A549 (cell line): ENCODE data around the gene C5. TPM values are rescaled to one million over a fixed set of nuclear protein-coding genes. Genes with fewer than 3 reads are reported as not detected.
"Not testable (repeated sequence)": the region's sequence is repeated elsewhere in the genome, so short reads cannot be mapped to it uniquely, and the experiment has no call there.

Experiments
- ATAC-seq, 2 experiments: fragments of 200-7000 bp in 1 of 2; fragments of >200 bp in 1 of 2; cut with Nextera tagmentation in 1 of 2; cut with Tn5 transposase in 1 of 2; 3 replicates each; pipeline versions ENCODE4 v1.8.0 to v1.9.1; 2018 to 2020; ENCODE audit warnings: mild to moderate bottlenecking in 1 of 2, moderate library complexity in 1 of 2
- CTCF ChIA-PET: fragments of 300-600 bp; sonication (Branson Sonifier 250); formaldehyde crosslinking; extraction: SDS; loops from one replicate; lab custom pipeline; 2021; ENCODE audit warnings: antibody characterized with exemption, inconsistent platforms; lab: Yijun Ruan, JAX
- POLR2A ChIA-PET: fragments of 350-600 bp; formaldehyde crosslinking; extraction: SDS; loops from one replicate; lab custom pipeline; 2021; ENCODE audit warnings: antibody characterized with exemption, inconsistent platforms; lab: Yijun Ruan, JAX
- DNase-seq, 2 experiments: peaks; one replicate each; pipeline versions ENCODE4 v3.0.0 to v3.0.0-alpha.2; 2011 to 2016; ENCODE audit warnings: low read depth in 1 of 2, low spot score in 1 of 2
- FAIRE-seq: peaks from 2 replicates; lab custom pipeline; 2011; peaks lifted over from hg19 to GRCh38; lab: Jason Lieb, UNC
- H3K27ac ChIP-seq, 2 experiments: fragments of >200 bp; sonication (Bioruptor Twin); formaldehyde crosslinking; 3 replicates each; pipeline ENCODE4 v1.5.1; 2016 to 2017
- H3K4me1 ChIP-seq: fragments of >200 bp; sonication (Bioruptor Twin); formaldehyde crosslinking; 3 replicates; pipeline ENCODE4 v1.6.1; 2016
- H3K4me2 ChIP-seq: fragments of >200 bp; sonication (Bioruptor Twin); formaldehyde crosslinking; 3 replicates; pipeline ENCODE4 v1.6.1; 2016
- H3K4me3 ChIP-seq: fragments of >200 bp; sonication (Bioruptor Twin); formaldehyde crosslinking; 3 replicates; pipeline ENCODE4 v1.5.1; 2016
- H3K9me3 ChIP-seq: fragments of >200 bp; sonication (Bioruptor Twin); formaldehyde crosslinking; 3 replicates; pipeline ENCODE4 v1.6.1; 2016
- BHLHE40 ChIP-seq: IDR thresholded peaks from 2 replicates; pipeline ENCODE4 v1.6.1; 2012; ENCODE audit warnings: low read depth, low read length, inconsistent platforms
- CBX2 ChIP-seq: fragments of 200-600 bp; sonication (generic); IDR thresholded peaks from 2 replicates; pipeline ENCODE4 v1.6.1; 2016; ENCODE audit warnings: low read depth, mild to moderate bottlenecking, borderline replicate concordance
- CBX8 ChIP-seq: fragments of 200-600 bp; sonication (generic); IDR thresholded peaks from 2 replicates; pipeline ENCODE4 v1.6.1; 2016
- CEBPB ChIP-seq, 2 experiments: fragments of >200 bp in 1 of 2; sonication (Bioruptor Twin) in 1 of 2; formaldehyde crosslinking in 1 of 2; IDR thresholded peaks; 2 replicates each; pipeline ENCODE4 v1.6.1; 2012 to 2016
- EP300 ChIP-seq, 2 experiments: fragments of >200 bp; sonication (Bioruptor Twin); formaldehyde crosslinking; IDR thresholded peaks; 2 replicates in 1 of 2; 3 replicates in 1 of 2; pipeline ENCODE4 v1.6.1; 2016 to 2017
- FOSL2 ChIP-seq, 2 experiments: fragments of 450-650 bp in 1 of 2; fragments of >200 bp in 1 of 2; sonication (Bioruptor Twin) in 1 of 2; formaldehyde crosslinking; IDR thresholded peaks; 2 replicates each; pipeline versions ENCODE4 v1.5.0 to v1.6.1; 2016 to 2020; ENCODE audit warnings: mild to moderate bottlenecking in 1 of 2, moderate library complexity in 1 of 2
- GATA3 ChIP-seq: IDR thresholded peaks from 2 replicates; pipeline ENCODE4 v1.6.1; 2012; ENCODE audit warnings: borderline replicate concordance
- HDAC2 ChIP-seq: fragments of 200-600 bp; sonication (generic); IDR thresholded peaks from 2 replicates; pipeline ENCODE4 v1.6.1; 2016
- MAZ ChIP-seq: fragments of 150-350 bp; IDR thresholded peaks from 2 replicates; pipeline ENCODE4 v1.6.1; 2014; ENCODE audit warnings: antibody characterized with exemption, low read depth, low read length, borderline replicate concordance
- MYC ChIP-seq: IDR thresholded peaks from 2 replicates; pipeline ENCODE4 v1.6.1; 2012; ENCODE audit warnings: mild to moderate bottlenecking, inconsistent platforms, low read length, improper control_type of control experiment, borderline replicate concordance
- NFE2L2 ChIP-seq: fragments of 150-350 bp; conservative IDR thresholded peaks from 2 replicates; pipeline ENCODE4 v1.6.1; 2014; ENCODE audit warnings: low read length
- NR3C1 ChIP-seq: fragments of >200 bp; sonication (Bioruptor Twin); formaldehyde crosslinking; IDR thresholded peaks from 3 replicates; pipeline ENCODE4 v1.6.1; 2017
- POLR2A ChIP-seq: IDR thresholded peaks from 2 replicates; pipeline ENCODE4 v1.6.1; 2012; ENCODE audit warnings: mild to moderate bottlenecking, low read length
- POLR2AphosphoS2 ChIP-seq: conservative IDR thresholded peaks from 2 replicates; pipeline ENCODE4 v1.6.1; 2012; ENCODE audit warnings: low read length, improper control_type of control experiment, inconsistent platforms
- REST ChIP-seq: fragments of 200-600 bp; sonication (generic); IDR thresholded peaks from 2 replicates; pipeline ENCODE4 v1.6.1; 2016; ENCODE audit warnings: antibody characterized with exemption, mild to moderate bottlenecking, moderate library complexity
- RFX5 ChIP-seq: fragments of 450-650 bp; IDR thresholded peaks from 2 replicates; pipeline ENCODE4 v1.7.1; 2014; ENCODE audit warnings: antibody characterized with exemption, mild to moderate bottlenecking, moderate library complexity
- RNF2 ChIP-seq: fragments of 200-600 bp; sonication (generic); IDR thresholded peaks from 2 replicates; pipeline ENCODE4 v1.6.1; 2016; ENCODE audit warnings: low read depth, mild to moderate bottlenecking, antibody characterized with exemption, moderate library complexity, borderline replicate concordance
- SREBF2 ChIP-seq: fragments of 450-650 bp; IDR thresholded peaks from 2 replicates; pipeline ENCODE4 v1.6.1; 2014; ENCODE audit warnings: mild to moderate bottlenecking, moderate library complexity
- ZC3H11A ChIP-seq: fragments of 450-650 bp; IDR thresholded peaks from 2 replicates; pipeline ENCODE4 v1.6.1; 2014; ENCODE audit warnings: antibody characterized with exemption, mild to moderate bottlenecking
- ZNF302 ChIP-seq: fragments of 250-450 bp; sonication (Bioruptor Pico); IDR thresholded peaks from 2 replicates; pipeline ENCODE4 v1.9.0; 2021; ENCODE audit warnings: inconsistent platforms, mild to moderate bottlenecking, moderate library complexity
- WGBS: methylation state at CpG from one replicate; pipeline ENCODE4 v1.1.6; 2017; ENCODE audit errors: missing lambda C conversion rate; 5-methylcytosine and 5-hydroxymethylcytosine counted together
- polyA minus RNA-seq: library from RNA; depleted of rRNA, polyadenylated mRNA; stranded (reverse); fragments of >200 nt; gene quantifications from 2 replicates; pipeline ENCODE4 v1.2.3, GENCODE V29; 2011; rRNA and poly(A)+ RNA removed
- polyA plus RNA-seq, 4 experiments: library from polyadenylated mRNA; depleted of rRNA in 3 of 4; stranded (reverse); fragments of >200 nt; fragmentation: RNase III in 1 of 4; extraction: RNeasy Plus Mini Kit Qiagen cat#74134 plus additional on column Dnase treatment in 1 of 4; gene quantifications; 2 replicates in 3 of 4; 3 replicates in 1 of 4; pipeline ENCODE4 v1.2.3, GENCODE V29; 2011 to 2017
- TF ChIP-seq, protein P1 (sequence below): fragments of >200 bp; sonication (Bioruptor Twin); formaldehyde crosslinking; IDR thresholded peaks from 2 replicates; pipeline ENCODE4 v1.6.1; 2016
- TF ChIP-seq, protein P2 (sequence below): IDR thresholded peaks from 2 replicates; pipeline ENCODE4 v1.6.1; 2012
- TF ChIP-seq, protein P3 (sequence below): IDR thresholded peaks from 2 replicates; pipeline ENCODE4 v1.6.1; 2012; ENCODE audit warnings: low read depth, borderline replicate concordance

The C5 gene
- 115 and 119 TPM in 2 replicates for polyA plus RNA-seq (2011; rRNA removed)
- 8.3 and 8.7 TPM in 2 replicates for polyA plus RNA-seq (2012; cell fraction: cytosol; rRNA removed)
- polyA plus RNA-seq (2012; cell fraction: nucleus; rRNA removed) = 15.0 and 18.9 TPM in 2 replicates
- 16.2 to 17.9 TPM (median 17.1 TPM) in 3 replicates for polyA plus RNA-seq (2017; fragmentation: RNase III; extraction: RNeasy Plus Mini Kit Qiagen cat#74134 plus additional on column Dnase treatment)
- polyA minus RNA-seq = 31.3 and 41.7 TPM in 2 replicates

GRCh38 chr9:121050128-121050988 lies at the start of gene C5:
Gene C5, minus strand, starts transcription at chr9:121050275. Its CDS starts 29 bp downstream, at chr9:121050246.
- WGBS = 5% methylated on average over 6 of the region's 6 CpGs
- ATAC-seq = peak; percentile 74 to 86
- POLR2A ChIA-PET = no interaction called here

DNA sequence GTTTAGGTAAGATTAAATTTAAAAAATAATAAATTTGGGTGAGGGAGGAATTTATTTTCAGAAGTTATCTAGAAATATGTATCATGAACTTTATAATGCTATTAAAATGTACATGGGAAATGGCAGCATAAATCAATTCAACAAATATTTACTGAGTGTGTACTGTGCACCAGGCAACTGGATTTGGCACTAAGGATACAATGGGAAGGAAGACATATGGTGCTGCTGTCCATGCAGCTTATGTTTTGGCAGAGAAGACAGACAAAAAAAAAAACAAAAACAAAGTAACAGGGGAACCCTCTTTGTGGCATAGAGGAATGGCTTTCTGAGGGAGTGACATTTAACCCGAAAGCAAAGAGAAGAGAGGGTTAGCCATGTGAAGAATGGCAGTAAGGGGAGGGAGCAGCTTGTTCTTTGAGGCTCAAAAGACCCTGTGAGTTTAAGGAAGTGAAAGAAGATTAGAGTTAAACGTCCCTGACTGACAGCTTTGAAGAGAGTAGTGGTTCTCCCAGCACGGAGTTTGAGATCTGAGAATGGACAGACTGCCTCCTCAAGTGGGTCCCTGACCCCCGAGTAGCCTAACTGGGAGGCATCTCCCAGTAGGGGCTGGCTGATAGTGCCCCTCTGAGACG lies 48.6 kb upstream of the C5 start:
- WGBS = 83% methylated on average over 5 of the region's 5 CpGs
- ChIA-PET CTCF (interaction anchor here (0.6 to 1.1 kb wide), 4 partner anchors 26 to 346 kb away, joined by 3 read pairs; no protein-coding TSS in a partner anchor), POLR2A (no interaction called here)
- no peak for ATAC-seq
- no peak overlapping the region for H3K27ac ChIP-seq
- no peak for TF ChIP-seq ZC3H11A
- TF ChIP-seq BHLHE40 = no peak
- no peak for TF ChIP-seq MYC
- TF ChIP-seq GATA3 = no peak
- no peak for TF ChIP-seq FOSL2 (IDR thresholded peaks at IDR 0.05)
- TF ChIP-seq FOSL2 (CRISPR knock-in tag; IDR thresholded peaks at IDR 0.05) = no peak
- TF ChIP-seq SREBF2 = no peak
- TF ChIP-seq, protein P1, sequence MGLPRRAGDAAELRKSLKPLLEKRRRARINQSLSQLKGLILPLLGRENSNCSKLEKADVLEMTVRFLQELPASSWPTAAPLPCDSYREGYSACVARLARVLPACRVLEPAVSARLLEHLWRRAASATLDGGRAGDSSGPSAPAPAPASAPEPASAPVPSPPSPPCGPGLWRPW = no peak
- FAIRE-seq = no peak
- DNase-seq = no peak
- H3K4me3 ChIP-seq = no peak overlapping the region
- H3K9me3 ChIP-seq = no peaks in the 10 kb centered on the region
- no peaks in the 10 kb centered on the region for H3K4me1 ChIP-seq
- H3K4me2 ChIP-seq = no peak overlapping the region

More at GRCh38 chr9:121050128-121050988, at the start of gene C5:
- Histone ChIP-seq H3K4me1 (peaks cover 51% of the 10 kb centered on the region), H3K9me3 (no peaks in the 10 kb centered on the region), H3K4me2 (peak within 1 kb of the TSS; percentile 85), H3K27ac (peak within 1 kb of the TSS; percentile 84 to 86), H3K4me3 (peak within 1 kb of the TSS; percentile 44)
- CTCF ChIA-PET = interaction anchor here (0.6 to 7.4 kb wide), 8 partner anchors 11 to 1116 kb away, joined by 3 to 55 read pairs (median 5); no protein-coding TSS in a partner anchor
- peak in 1 of 2 experiments; percentile 47 for DNase-seq
- TF ChIP-seq CEBPB (IDR thresholded peaks at IDR 0.05) (peak; percentile 66 to 86; a peak in 3 of 4 replicates), CBX8 (no peak), REST (peak; percentile 32; the same call in 1 of the 2 replicates)
- FAIRE-seq = peak; percentile 63

DNA sequence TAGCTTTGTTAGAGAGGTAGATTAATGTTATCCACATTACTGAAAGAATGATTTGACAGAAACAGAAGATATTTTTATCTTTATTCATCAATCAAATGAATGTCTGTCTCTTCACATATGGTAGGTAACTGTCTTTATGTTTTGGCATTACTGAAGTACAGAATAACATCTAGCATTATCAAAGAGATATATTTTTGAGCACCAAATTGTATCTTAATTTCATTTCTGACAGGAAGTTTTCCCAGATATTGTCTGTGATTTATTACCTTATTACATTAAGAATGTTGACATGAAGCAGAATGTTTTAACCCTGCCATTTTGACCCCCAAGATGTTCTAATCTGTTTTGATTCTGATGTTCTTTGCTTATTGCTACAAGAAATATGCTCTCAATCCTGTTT lies 45.0 kb upstream of the C5 start:
- DNase-seq (no peak), ATAC-seq (no peak), FAIRE-seq (no peak)
- CTCF ChIA-PET = interaction anchor here (1.2 to 1.3 kb wide), 2 partner anchors 14 to 27 kb away, joined by 3 to 4 read pairs; no protein-coding TSS in a partner anchor
- Histone ChIP-seq H3K9me3 (no peaks in the 10 kb centered on the region), H3K27ac (no peak overlapping the region), H3K4me1 (no peaks in the 10 kb centered on the region), H3K4me2 (no peak overlapping the region), H3K4me3 (no peak overlapping the region)
- POLR2A ChIA-PET = no interaction called here
- TF ChIP-seq, protein P2, sequence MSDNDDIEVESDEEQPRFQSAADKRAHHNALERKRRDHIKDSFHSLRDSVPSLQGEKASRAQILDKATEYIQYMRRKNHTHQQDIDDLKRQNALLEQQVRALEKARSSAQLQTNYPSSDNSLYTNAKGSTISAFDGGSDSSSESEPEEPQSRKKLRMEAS = no peak
- TF ChIP-seq FOSL2 (IDR thresholded peaks at IDR 0.05) = no peak
- no peak for TF ChIP-seq FOSL2 (CRISPR knock-in tag; IDR thresholded peaks at IDR 0.05)
- TF ChIP-seq HDAC2 = no peak
- no peak for TF ChIP-seq RFX5
- no peak for TF ChIP-seq NFE2L2
- TF ChIP-seq EP300 (IDR thresholded peaks at IDR 0.05) = no peak
- TF ChIP-seq NR3C1 = no peak
- TF ChIP-seq POLR2A = no peak
- TF ChIP-seq ZNF302 (CRISPR knock-in tag) = no peak
- no peak for TF ChIP-seq MAZ
- TF ChIP-seq POLR2AphosphoS2 = no peak
- TF ChIP-seq, protein P3, sequence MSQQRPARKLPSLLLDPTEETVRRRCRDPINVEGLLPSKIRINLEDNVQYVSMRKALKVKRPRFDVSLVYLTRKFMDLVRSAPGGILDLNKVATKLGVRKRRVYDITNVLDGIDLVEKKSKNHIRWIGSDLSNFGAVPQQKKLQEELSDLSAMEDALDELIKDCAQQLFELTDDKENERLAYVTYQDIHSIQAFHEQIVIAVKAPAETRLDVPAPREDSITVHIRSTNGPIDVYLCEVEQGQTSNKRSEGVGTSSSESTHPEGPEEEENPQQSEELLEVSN = no peak
- no peak for TF ChIP-seq RNF2
- no peak for TF ChIP-seq ZC3H11A
- TF ChIP-seq CBX2 = no peak

DNA sequence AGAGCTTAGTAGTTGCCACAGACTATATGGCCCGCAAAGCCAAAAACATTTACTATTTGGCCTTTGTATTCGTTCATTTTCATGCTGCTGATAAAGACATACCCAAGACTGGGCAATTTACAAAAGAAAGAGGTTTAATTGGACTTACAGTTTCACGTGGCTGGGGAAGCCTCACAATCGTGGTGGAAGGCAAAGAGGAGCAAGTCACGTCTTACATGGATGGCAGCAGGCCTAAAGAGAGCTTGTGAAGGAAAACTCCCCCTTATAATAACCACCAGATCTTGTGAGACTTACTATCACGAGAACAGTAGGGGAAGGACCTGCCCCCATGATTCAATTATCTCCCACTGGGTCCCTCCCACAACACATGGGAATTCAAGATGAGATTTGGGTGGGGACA lies 40.7 kb upstream of the C5 start:
- ATAC-seq, H3K27ac ChIP-seq, H3K4me1 ChIP-seq, H3K4me3 ChIP-seq, DNase-seq, FAIRE-seq, POLR2A ChIA-PET, H3K9me3 ChIP-seq, H3K4me2 ChIP-seq: not testable (repeated sequence)
- CTCF ChIA-PET = interaction anchor here (0.8 to 1.5 kb wide), 2 partner anchors 9 to 86 kb away, joined by 3 to 4 read pairs; no protein-coding TSS in a partner anchor
- 73% methylated on average over 6 of the region's 6 CpGs for WGBS
